ENCODE data around the gene NRTN.
"Not testable (repeated sequence)": the region's sequence is repeated elsewhere in the genome, so short reads cannot be mapped to it uniquely, and the experiment has no call there.

NRTN gene

GRCh38 chr19:5839065-5840017 is 34.5 kb downstream of the NRTN start, which contains the start of gene FUT6:
Gene FUT6, minus strand, starts transcription at chr19:5839702. Its CDS starts 7,135 bp downstream, at chr19:5832567.
- no peak for DNase-seq

- DNase-seq = not testable (repeated sequence)
Observed at GRCh38 chr19:5841735-5842111, 36.9 kb downstream of the NRTN start.

- no peak for DNase-seq
Observed at GRCh38 chr19:5843295-5843927, 38.5 kb downstream of the NRTN start.

- DNase-seq = no peak
Observed at GRCh38 chr19:5844456-5845433, 39.9 kb downstream of the NRTN start.

GRCh38 chr19:5847846-5848245 is 43.0 kb downstream of the NRTN start:
- not testable (repeated sequence) for DNase-seq

- DNase-seq = not testable (repeated sequence)
Observed at GRCh38 chr19:5848621-5849020, 43.8 kb downstream of the NRTN start.

- DNase-seq = no peak
Observed at GRCh38 chr19:5850189-5850588, 45.3 kb downstream of the NRTN start.

- DNase-seq = no peak
Observed at GRCh38 chr19:5850743-5851293, 46.0 kb downstream of the NRTN start.

- no peak for DNase-seq
Observed at GRCh38 chr19:5851302-5851701, 46.4 kb downstream of the NRTN start, which contains the start of gene FUT3. Gene FUT3, minus strand, starts transcription at chr19:5851449.

GRCh38 chr19:5854121-5854520 is 49.3 kb downstream of the NRTN start:
- DNase-seq = not testable (repeated sequence)

- DNase-seq = not testable (repeated sequence)
Observed at GRCh38 chr19:5855151-5855550, 50.3 kb downstream of the NRTN start.

- no peak for DNase-seq
Observed at GRCh38 chr19:5857203-5858081, 52.6 kb downstream of the NRTN start.

GRCh38 chr19:5863030-5863665 is 58.3 kb downstream of the NRTN start:
- DNase-seq = no peak

- no peak for DNase-seq
Observed at GRCh38 chr19:5864013-5864720, 59.3 kb downstream of the NRTN start.

- no peak for DNase-seq
Observed at GRCh38 chr19:5864725-5865486, 60.0 kb downstream of the NRTN start.

- DNase-seq = no peak
Observed at GRCh38 chr19:5865772-5866171, 60.9 kb downstream of the NRTN start.

GRCh38 chr19:5867201-5868136 is 62.6 kb downstream of the NRTN start:
- DNase-seq = no peak

- no peak for DNase-seq
Observed at GRCh38 chr19:5870986-5871394, 66.1 kb downstream of the NRTN start.

Data from stimulated activated CD4-positive, alpha-beta T cell treated with anti-CD3 and anti-CD28 coated beads, Interleukin-1b, Interleukin-23, amount 100 ng/mL, for 48 hours (primary cell).